ENCODE results near the gene MT1A. TPM values are rescaled to one million over a fixed set of nuclear protein-coding genes. Genes with fewer than 3 reads are reported as not detected.

MT1A gene
- polyA plus RNA-seq, 1 experiment = not detected

DNA sequence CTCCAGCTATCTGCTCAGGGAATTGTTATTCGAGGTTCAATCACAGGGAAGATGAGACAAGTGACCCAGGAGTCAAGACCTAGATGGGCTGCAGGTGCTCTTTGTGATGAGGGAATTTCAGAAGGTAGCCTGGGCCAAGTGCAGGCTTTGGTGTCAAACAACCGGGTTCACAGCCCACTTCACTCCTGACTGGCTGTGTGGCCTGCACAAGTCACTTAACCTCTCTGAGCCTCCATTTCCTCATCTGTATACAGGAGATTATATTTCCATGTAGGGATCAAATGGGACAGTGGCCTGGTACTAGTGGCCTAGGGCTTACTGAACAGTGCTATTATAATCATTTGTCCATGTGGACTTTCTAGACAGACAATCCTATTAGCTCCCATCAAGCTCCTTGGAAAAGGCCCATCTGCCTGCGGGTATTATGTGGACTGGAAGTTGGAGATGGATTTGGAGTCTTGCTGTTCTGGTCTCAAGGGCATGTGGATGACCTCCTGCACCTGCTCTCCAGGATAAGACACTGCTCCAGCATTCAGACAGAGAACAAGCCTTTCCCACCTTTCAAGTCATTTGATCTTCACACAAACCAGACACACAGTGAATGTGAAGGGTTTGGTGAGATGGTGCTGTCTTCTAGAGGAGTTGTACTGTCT lies 40.7 kb downstream of the MT1A start:
- ChIA-PET POLR2A (no interaction called here), CTCF (interaction anchor here (0.9 to 1.3 kb wide), 3 partner anchors 23 to 94 kb away, joined by 3 read pairs; no protein-coding TSS in a partner anchor)
- Histone ChIP-seq H3K4me3 (ENCODE audit: low read depth, low read length) (no peak overlapping the region), H3K27me3 (ENCODE audit: control insufficient read depth, insufficient read depth, low read length) (peaks cover 6% of the 10 kb centered on the region), H3K36me3 (ENCODE audit: control insufficient read depth, insufficient read depth, low read length) (no peaks in the 10 kb centered on the region)
- no peak for DNase-seq (ENCODE audit: low read depth)
- TF ChIP-seq, protein P1, sequence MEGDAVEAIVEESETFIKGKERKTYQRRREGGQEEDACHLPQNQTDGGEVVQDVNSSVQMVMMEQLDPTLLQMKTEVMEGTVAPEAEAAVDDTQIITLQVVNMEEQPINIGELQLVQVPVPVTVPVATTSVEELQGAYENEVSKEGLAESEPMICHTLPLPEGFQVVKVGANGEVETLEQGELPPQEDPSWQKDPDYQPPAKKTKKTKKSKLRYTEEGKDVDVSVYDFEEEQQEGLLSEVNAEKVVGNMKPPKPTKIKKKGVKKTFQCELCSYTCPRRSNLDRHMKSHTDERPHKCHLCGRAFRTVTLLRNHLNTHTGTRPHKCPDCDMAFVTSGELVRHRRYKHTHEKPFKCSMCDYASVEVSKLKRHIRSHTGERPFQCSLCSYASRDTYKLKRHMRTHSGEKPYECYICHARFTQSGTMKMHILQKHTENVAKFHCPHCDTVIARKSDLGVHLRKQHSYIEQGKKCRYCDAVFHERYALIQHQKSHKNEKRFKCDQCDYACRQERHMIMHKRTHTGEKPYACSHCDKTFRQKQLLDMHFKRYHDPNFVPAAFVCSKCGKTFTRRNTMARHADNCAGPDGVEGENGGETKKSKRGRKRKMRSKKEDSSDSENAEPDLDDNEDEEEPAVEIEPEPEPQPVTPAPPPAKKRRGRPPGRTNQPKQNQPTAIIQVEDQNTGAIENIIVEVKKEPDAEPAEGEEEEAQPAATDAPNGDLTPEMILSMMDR (IDR thresholded peaks at IDR 0.05; ENCODE audit: insufficient read depth, low read depth, low read length) = no peak

DNA sequence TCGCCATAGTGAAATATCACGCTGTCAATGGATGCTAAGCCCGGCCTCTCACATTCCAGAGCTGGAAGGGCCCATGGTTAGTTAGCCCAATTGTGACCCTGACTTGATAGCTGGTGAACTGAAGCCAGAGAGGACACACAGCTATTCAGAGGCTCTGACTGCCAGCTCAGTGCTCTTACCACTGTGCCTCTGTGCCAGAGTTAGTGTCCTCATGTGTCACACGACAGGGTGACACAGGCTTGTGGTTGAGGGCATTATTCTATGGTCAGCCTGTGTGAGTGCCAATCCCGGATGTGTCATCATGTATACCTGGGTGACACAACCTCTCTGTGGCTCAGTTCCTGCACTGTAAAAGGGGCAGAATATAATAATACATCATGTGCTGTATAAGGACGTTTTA lies 41.4 kb downstream of the MT1A start:
- peaks cover 6% of the 10 kb centered on the region for H3K27me3 ChIP-seq (ENCODE audit: control insufficient read depth, insufficient read depth, low read length)
- POLR2A ChIA-PET = no interaction called here
- no peak for DNase-seq (ENCODE audit: low read depth)
- CTCF ChIA-PET = interaction anchor here (0.9 to 1.3 kb wide), 2 partner anchors 22 to 95 kb away, joined by 3 read pairs; no protein-coding TSS in a partner anchor
- TF ChIP-seq, protein P1 (IDR thresholded peaks at IDR 0.05; ENCODE audit: insufficient read depth, low read depth, low read length) = no peak
- no peak overlapping the region for H3K4me3 ChIP-seq (ENCODE audit: low read depth, low read length)
- H3K36me3 ChIP-seq (ENCODE audit: control insufficient read depth, insufficient read depth, low read length) = no peaks in the 10 kb centered on the region

DNA sequence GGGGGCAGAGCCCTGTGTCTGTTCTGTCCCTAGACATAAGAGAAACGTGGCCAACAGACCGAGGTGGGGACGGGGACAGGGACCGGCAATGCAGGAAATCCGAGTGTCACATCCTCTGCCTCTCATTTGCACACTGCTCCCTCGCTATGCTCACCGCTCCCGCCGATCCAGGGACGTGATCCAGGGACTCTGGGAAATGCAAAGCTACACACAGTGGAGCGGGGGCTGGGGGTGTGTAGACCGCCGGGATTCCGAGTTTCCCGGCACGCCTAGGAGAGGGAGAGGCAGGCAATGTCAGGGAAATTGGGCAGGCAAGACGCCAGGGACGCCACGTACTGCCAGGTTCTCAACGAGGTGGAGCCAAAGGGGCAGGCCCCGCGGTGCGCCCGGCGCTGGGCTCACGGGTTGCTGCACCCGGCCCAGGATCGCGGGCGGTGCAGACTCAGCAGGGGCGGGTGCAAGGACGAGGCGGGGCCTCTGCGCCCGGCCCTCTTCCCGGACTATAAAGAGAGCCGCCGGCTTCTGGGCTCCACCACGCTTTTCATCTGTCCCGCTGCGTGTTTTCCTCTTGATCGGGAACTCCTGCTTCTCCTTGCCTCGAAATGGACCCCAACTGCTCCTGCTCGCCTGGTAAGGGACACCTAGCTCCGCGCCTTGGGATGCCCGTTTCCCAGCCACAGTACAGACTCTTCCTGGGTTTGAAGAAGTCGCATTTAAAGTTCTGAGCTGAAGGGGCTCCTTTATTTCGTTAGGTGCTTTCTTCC lies 43.7 kb downstream of the MT1A start, which contains the start of gene MT1X:
Gene MT1X (plus strand): TSS at position 532 of the 764 bp plus-strand sequence. CDS start 71 bp downstream, at position 603.
- H3K4me3 ChIP-seq (ENCODE audit: low read depth, low read length) = peak within 1 kb of the TSS; percentile 46
- DNase-seq (ENCODE audit: low read depth) = peak; percentile 31
- TF ChIP-seq, protein P1 (IDR thresholded peaks at IDR 0.05; ENCODE audit: insufficient read depth, low read depth, low read length) = no peak
- H3K27me3 ChIP-seq (ENCODE audit: control insufficient read depth, insufficient read depth, low read length) = peaks cover 2% of the 10 kb centered on the region; the same call in 1 of the 2 replicates
- CTCF ChIA-PET = interaction anchor here (1.6 to 3.8 kb wide), 3 partner anchors 9 to 105 kb away, joined by 5 to 12 read pairs (median 10); no protein-coding TSS in a partner anchor
- no peaks in the 10 kb centered on the region for H3K36me3 ChIP-seq (ENCODE audit: control insufficient read depth, insufficient read depth, low read length)
- POLR2A ChIA-PET = interaction anchor here (0.5 kb wide), 1 partner anchor 8 kb away, joined by 3 read pairs; no protein-coding TSS in a partner anchor

DNA sequence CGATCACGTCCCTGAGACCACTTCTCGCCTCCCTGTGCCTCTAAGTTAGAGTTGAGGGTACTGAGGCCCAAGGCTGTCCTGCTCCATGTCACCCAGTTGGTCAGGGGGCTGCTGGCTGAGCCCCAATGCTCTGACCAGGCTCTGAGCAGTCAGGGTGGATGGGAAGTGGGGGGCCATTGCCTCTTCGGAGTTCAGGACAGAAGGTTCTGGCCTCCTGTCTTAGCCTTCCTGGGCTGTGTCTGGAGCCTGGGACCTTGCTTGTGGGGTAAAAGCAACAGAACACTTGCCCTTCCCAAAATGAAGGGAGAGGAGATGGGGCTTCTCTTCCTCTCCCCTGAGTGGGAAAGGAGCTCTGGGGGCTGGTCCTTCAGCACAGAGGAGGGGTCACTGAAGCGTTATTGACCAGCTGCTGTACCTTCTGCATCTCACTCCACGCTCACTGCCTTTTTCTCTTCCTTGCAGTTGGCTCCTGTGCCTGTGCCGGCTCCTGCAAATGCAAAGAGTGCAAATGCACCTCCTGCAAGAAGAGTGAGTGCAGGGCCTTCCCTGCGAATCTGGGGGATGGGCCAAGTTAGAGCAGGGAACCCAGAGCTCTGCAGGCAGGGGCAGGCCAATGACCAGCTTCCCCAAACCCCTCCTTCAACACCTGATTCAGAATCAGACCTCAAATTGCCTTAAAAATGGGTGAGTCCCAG lies 44.4 kb downstream of the MT1A start:
- Histone ChIP-seq H3K36me3 (ENCODE audit: control insufficient read depth, insufficient read depth, low read length) (no peaks in the 10 kb centered on the region), H3K27me3 (ENCODE audit: control insufficient read depth, insufficient read depth, low read length) (no peaks in the 10 kb centered on the region), H3K4me3 (ENCODE audit: low read depth, low read length) (peak overlapping the region; percentile 46)
- CTCF ChIA-PET = interaction anchor here (1.1 to 3.8 kb wide), 4 partner anchors 10 to 106 kb away, joined by 3 to 12 read pairs (median 8); no protein-coding TSS in a partner anchor
- POLR2A ChIA-PET = interaction anchor here (0.5 kb wide), 1 partner anchor 9 kb away, joined by 3 read pairs; no protein-coding TSS in a partner anchor
- no peak for DNase-seq (ENCODE audit: low read depth)
- TF ChIP-seq, protein P1 (IDR thresholded peaks at IDR 0.05; ENCODE audit: insufficient read depth, low read depth, low read length) = no peak
